Ishikawa (cell line): ENCODE measurements around the gene MAD1L1.

ENCODE experiments used
- CREB1 ChIP-seq: IDR thresholded peaks from 2 replicates; pipeline ENCODE4 v1.6.1; 2012; ENCODE audit warnings: low read depth
- EP300 ChIP-seq: IDR thresholded peaks from 2 replicates; pipeline ENCODE4 v1.6.1; 2012; ENCODE audit warnings: borderline replicate concordance
- MAX ChIP-seq: IDR thresholded peaks from 2 replicates; pipeline ENCODE4 v1.6.1; 2012
- RAD21 ChIP-seq: IDR thresholded peaks from 2 replicates; pipeline ENCODE4 v1.6.1; 2012; ENCODE audit warnings: low read depth
- REST ChIP-seq: IDR thresholded peaks from 2 replicates; pipeline ENCODE4 v1.6.1; 2012; ENCODE audit warnings: low read depth, mild to moderate bottlenecking
- TEAD4 ChIP-seq: IDR thresholded peaks from 2 replicates; pipeline ENCODE4 v1.6.1; 2012
- USF1 ChIP-seq: IDR thresholded peaks from 2 replicates; pipeline ENCODE4 v1.6.1; 2012
- YY1 ChIP-seq: IDR thresholded peaks from 2 replicates; pipeline ENCODE4 v1.6.1; 2012; ENCODE audit warnings: low read depth
- ZBTB7A ChIP-seq: IDR thresholded peaks from 2 replicates; pipeline ENCODE4 v1.6.1; 2012; ENCODE audit warnings: low read depth

GRCh38 chr7:2257651-2258050 is 24.9 kb upstream of the MAD1L1 start:
- no peak for TF ChIP-seq RAD21
- no peak for TF ChIP-seq ZBTB7A
- no peak for TF ChIP-seq CREB1
- no peak for TF ChIP-seq EP300
- TF ChIP-seq YY1 = no peak
- no peak for TF ChIP-seq USF1
- no peak for TF ChIP-seq TEAD4
- TF ChIP-seq REST = no peak
- no peak for TF ChIP-seq MAX
